ENCODE data around the gene ATOSB. TPM values are rescaled to one million over a fixed set of nuclear protein-coding genes. Genes with fewer than 3 reads are reported as not detected.

The ATOSB gene
- total RNA-seq, 1 experiment from 2014 or later, result 10.2 TPM

Other genes with a start within 250 kb of the ATOSB start
- gene PHF24, start 157.6 kb downstream of the ATOSB start, total RNA-seq (2021; ENCODE audit: unreplicated experiment), result 0.47 TPM
- 3.6 TPM for gene DNAJB5, start 126.1 kb downstream of the ATOSB start, total RNA-seq (2021; ENCODE audit: unreplicated experiment)
- 170 TPM for gene VCP, start 43.2 kb downstream of the ATOSB start, total RNA-seq (2021; ENCODE audit: unreplicated experiment)
- 82.3 TPM for gene FANCG, start 35.9 kb downstream of the ATOSB start, total RNA-seq (2021; ENCODE audit: unreplicated experiment)
- 24.0 TPM for gene PIGO, start 19.3 kb downstream of the ATOSB start, total RNA-seq (2021; ENCODE audit: unreplicated experiment)
- 245 TPM for gene STOML2, start 12.7 kb downstream of the ATOSB start, total RNA-seq (2021; ENCODE audit: unreplicated experiment)
- 17.6 TPM for gene UNC13B, start 46.1 kb upstream of the ATOSB start, total RNA-seq (2021; ENCODE audit: unreplicated experiment)

Data from HCT116 (cell line).